DMS 273 treated with DMSO at 0.1 percent for 48 hours (cell line): ENCODE data around the gene SLC25A53.
"Not testable (repeated sequence)": the region's sequence is repeated elsewhere in the genome, so short reads cannot be mapped to it uniquely, and the experiment has no call there.

Source experiments
- DNase-seq: peaks from one replicate; lab custom pipeline; 2025; lab: John Stamatoyannopoulos, UW

SLC25A53 gene

DNA sequence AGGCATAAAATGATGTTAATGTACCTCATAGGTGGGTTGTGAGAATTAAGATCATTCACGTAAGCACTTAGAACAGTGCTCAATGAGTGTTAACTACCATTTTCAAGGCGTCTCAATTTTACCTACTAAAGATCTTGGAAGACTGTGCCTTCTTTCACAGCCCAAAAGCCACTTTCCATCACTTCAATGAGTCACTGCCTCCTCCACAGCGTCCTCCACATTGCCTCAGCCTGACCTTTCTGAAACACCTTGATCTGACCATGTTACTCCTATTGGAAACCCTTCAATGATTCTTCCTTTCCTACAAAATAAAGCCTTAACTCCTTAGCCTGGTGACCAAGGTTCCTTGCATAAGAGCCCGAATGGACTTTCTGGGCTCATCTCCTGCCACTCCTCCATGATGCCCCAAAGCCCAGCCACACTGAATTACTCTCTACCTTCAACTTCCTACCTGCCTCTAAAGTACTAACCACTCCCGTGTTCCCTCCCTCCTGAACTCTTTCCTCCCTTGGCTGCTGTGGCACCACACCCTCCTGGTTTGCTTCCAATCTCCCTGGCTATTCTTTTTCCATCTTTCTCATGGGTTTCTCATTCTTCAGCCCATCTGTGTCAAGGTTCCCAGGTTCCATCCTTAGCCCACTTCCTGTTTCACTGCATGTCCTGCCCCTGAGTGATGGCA is 22.1 kb downstream of the SLC25A53 start:
- DNase-seq: no peak

DNA sequence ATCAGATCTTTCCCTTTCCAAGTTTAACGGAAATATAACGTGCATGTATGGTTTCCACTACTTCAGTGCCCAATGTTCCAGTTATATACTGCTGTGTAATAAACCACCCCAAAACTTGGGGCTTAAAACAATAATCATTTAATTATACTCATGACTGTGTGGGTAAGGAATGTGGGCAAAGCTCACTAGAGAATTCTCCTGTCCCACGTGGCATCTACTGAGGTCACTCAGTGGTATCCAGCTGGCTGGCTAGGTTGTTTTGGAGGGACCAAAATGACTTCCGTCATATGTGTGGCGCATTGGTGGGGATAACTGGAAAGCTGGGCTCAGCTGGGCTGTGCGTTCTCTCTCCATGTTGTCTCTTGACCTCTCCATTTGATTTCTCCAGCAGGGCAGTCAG is 26.0 kb downstream of the SLC25A53 start:
- no peak for DNase-seq

DNA sequence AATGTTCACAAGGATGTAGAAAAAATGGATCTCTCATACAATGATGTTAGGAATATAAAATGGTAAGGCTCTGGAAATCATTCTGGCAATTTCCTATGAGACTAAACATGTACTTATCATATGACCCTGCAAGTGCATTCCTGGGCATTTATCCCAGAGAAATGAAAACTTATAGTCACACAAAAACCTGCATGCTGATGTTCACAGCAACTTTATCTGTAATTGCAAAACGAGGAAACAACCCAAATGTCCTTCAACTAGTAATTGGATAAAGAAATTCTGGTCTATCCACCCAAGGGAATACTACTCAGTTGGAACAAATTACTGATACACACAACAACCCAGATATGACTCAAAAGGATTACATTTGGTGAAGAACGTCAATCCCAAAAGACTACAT is 30.0 kb downstream of the SLC25A53 start:
- DNase-seq: no peak

DNA sequence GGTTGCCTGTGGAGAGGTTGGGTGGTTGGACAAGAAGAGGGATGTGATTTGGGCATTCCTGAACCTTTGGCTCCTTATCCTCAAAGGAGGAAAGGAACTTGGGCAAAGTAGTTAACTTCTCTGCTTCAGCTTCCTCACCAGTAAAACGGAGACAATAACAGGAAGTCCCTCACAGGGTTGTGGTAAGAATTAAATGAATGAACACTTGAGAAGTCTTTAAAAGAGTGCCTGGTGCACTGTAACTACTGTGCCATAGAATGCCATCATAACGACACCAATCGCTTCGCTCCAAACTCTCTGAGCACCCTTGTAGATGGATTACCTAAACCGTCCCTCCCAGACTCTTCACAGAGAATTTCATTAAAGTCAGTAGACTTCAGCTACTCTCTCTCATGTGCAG is 34.0 kb downstream of the SLC25A53 start:
- DNase-seq: no peak

DNA sequence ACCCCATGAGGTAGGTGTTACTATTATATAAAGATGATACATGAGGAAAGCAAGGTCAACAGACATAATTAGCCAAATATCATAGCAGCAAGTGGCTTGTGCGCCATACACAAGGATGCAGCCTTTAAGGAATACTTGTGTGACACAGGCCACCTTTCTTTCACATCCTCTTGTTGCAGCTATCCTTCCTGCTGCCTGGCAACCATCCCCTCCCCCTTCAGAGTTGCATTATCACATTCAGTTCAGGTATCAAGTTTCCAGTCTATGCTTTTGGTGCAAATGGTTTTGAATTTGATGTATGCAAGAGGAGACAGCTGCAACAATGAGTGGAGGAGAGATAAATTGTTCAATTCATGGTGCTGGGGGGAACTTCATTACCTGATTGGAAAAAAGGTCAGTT is 38.0 kb downstream of the SLC25A53 start:
- no peak for DNase-seq

DNA sequence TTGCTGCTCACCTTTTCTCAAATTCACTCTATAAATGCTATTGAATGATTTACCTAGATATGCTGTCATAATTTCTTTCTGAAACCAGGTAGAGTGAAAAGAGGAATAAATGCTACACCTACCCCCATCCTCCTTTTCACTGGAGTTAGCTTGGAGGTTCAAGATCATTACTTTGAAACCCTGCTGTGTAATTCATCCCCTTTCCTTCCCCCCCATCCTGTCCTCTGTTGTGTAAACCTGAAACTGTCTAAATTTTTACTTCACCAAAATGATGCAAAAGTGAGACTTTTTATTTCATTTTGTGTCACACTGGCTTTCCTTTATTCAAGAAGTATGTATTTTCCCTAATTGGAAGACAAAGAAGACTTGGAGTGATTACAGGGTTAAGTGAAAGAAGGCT is 39.0 kb downstream of the SLC25A53 start:
- DNase-seq: no peak

DNA sequence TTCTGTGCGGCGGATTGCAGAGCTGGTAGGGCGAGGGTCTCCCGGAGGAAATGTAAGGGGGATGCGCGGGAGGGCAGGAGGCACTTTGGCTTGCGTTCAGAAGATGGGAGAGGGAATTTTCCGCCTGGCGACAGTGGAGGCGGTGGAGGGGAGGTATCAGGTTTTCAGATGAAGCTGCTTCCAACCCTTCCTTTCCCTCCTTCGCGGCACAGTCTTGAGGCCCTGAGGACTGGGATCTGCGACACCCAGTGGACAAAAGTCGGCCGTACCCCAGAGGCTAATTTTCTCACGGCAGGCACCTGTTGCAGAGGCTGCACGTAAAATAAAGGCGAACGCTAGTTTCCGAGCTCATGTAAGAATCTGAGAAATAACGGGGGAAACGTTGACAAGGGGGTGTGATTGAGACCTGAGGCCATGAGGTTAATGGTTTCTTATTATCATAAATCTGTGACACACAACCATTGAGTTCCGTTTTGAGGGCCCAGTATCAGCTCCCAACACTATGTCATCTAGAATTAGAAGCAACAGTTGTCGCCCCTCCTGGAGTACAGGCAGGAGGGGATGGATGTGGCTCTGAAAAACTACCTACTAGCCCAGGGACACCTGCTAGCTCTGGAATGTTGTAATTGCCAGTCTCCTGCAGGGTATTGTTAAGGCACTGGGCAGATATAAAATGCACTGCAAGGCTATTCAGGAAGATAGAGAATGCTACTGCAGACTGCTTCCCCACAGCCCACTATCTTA is 43.4 kb downstream of the SLC25A53 start:
- DNase-seq: peak; percentile 18

DNA sequence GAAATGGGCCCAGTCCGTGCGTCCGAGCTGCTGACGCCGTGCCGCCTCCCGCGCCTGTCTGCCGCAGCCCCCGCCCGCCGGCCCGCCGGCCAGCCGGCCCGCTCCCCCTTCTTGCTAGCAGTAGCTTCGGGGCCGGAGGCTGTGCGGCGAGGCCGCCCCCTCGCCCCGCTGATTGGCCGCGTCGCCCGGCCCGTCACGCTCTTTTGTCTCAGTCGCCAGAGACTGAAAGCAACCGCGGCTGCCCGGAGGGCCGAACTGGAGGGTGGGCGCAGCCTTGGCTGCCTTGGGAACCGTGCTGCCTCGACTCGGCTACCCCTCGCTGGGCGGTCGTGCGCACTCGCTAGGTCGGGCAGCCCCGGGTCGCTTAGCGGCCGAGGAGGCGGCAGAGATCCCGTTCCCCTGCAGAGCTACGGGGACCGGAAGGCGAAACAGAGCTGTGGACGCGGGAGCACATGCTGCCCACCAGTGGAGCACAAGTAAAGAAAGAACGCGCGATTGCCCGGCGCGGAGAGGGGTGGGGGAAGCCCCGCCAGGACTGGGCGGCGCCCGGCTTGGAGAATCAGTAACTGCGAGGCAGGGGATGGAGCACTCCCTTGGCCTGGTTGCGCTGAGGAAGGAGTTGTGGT is 44.4 kb downstream of the SLC25A53 start, which contains the start of gene ZCCHC18:
TSS of gene ZCCHC18 (plus strand) at position 198 of the 626 bp plus-strand sequence. CDS start 1,589 bp downstream, outside the sequence.
- DNase-seq: no peak

DNA sequence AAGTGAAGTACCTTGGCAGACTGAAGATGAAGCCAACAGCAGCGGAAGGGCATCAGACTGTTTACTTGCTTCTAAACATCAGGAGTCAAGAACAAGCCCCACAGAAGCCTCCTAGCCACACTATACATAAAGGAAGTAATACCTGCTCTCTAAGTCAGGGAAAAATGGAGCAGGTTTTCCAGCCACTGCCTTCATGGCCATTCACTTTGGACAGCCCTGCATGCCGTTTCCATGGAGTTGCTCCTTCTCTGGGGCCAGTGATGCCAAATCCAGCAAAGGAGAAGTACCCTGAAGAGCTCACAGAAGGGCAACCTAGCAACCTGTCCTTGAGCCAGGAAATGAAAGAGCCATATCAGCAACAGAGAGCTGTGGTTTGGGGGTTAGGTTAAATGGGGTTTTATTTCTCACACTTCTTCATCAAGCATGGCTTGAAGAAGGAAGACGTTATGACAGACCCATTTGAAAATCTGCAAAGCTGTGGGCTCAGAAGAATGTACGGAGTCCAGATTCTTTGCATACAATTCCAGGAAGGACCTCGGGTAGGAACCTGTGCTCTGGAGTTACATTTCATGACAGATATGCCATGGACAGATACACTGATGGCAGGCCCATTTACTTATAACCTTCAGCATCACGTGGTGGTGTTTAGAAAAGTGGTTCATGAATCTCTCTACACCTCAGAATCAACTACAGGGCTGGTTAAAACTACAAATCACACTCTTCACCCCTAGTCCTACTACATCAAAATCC is 46.1 kb downstream of the SLC25A53 start:
- DNase-seq: not testable (repeated sequence)

DNA sequence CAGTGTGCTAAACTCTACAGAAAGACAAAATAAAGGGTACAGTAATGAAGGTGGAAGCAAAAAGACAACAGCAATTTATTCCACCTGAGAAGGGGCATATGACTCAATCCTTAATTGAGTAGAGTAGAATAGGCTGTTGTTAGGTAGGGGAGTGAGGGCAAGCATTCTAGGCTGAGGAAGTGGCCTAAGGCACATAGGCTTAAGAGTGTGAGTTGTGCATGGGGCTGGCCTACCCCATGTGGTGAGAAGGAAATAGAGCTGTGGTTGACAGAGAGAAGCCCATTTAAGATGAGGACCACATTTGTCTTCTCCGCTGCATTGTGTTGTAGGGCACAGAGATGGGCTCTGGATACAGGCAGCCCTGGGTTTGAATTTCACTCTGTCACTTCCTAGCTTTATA is 47.9 kb downstream of the SLC25A53 start:
- no peak for DNase-seq

DNA sequence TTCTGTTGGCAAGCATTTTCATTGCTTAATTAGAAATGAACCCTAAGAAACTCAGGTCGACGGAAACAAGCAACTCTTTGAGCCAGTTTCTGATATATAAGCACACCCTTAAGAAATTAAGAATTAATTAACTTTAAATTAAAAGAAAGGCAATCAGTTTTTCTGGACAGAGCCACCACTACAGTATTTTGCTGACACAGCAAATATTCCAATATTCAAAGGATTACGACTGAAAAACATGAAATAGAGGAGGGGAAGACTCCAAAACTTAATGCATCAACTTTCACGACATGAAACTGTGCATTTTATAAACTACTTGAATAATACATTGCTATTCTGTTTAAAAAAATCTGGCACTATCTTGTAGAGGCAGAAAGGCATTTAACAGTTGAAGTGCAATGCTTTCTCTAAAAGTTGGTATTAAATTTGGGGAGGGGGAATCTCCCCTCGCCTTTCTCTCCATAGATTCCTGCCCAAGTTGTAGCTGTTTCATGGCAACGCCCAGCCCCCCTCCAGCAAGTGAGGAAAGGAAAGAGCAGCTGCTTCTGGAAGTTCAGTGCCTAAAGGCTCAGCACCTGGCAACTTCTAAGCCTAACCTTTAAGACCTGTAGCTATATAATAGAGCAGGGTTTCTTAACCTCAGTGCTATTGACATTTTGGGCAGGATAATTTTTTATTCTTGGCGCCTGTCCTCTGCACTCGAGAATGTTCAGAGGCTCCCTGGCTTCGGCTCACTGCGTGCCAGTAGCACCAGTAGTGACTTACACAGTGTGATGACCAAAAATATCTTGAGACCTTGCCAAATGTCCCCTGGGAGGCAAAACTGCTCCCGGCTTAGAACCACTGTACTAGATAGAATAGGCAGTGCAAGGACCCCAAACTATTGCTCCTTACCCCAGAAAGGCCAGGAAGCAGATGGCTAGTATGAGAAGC is 51.2 kb downstream of the SLC25A53 start:
- DNase-seq: no peak

DNA sequence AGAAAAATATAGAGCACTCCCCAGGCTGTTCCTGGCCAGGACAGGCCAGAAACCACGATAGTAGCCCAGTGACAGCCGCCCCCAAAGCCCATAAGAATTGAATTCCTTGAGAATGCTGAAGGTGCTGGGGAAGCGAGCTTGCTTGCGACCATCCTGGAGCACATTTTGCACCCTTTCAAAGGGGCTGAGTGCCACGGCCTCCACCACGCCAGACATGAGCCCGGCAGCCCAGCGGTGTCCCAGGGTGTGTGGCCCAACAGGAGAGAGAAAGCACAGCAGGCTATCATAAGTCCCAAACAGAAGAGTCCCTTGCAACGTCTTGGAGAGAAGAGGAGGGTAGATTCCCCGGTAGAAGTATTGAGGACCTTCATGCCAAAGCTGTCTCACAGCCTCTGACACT is 52.1 kb downstream of the SLC25A53 start:
- no peak for DNase-seq

DNA sequence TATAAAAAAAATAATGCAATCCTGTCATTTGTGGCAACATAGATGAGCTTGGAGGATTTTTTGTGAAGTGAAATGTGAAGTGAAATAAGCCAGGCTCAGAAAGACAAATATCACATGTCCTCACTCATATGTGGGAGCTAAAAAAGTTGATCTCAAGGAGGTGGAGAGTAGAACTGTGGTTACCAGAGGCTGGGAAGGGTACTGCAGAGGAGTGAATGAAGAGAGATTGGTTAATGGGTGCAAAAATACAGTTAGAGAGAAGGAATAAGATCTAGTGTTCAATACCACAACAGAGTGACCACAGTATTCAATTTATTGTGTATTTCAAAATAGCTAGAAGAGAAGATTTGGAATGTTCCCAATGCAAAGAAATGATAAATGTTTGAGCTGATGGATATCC is 57.9 kb downstream of the SLC25A53 start:
- no peak for DNase-seq

DNA sequence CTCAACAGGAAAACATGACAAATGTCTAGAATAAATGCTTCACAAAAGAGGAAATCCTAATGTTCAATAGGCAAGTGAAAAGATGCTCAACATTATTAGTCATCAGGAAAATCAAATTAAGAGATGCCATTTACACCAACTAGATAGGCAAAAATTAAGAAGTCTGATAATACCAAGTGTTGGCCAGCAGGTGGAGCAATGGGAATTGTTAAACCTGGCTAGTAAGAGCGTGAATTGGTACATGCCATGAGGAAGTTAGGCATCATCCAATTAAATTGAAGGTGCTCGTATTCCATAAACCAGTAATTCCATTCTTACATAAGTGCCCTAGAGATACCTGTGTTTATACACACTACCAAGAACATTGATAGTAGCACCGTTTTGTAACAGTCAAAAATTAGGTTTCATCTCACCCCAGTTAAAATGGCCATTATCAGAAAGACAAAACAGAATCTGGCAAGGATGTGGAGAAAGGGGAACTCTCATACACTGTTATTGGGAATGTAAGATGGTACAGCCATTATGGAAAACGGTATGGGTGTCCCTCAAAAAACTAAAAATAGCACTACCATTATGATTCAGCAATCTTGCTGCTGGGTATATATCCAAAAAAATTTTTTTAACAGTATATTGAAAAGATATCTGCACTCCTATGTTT is 58.5 kb downstream of the SLC25A53 start:
- peak; percentile 74 for DNase-seq

DNA sequence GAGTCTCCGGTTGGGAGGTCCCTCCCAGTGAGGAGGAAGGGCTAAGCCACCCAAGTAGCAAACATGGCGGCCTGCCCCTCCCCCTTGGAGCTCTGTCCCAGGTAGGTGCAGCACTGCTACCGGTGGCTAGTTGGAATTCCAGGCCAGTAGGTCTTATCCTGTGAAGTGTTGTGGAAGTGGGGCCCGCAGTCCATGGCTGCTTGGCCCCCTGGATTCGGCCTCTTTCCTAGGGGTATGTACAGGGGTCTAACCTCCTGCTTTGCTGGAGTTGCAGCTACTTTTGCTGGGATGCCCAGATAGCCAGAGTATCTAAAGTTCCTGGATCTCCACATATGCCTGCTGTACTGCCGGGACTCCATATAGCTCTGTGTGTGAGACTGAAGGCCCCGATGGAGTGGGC is 70.9 kb downstream of the SLC25A53 start:
- no peak for DNase-seq

DNA sequence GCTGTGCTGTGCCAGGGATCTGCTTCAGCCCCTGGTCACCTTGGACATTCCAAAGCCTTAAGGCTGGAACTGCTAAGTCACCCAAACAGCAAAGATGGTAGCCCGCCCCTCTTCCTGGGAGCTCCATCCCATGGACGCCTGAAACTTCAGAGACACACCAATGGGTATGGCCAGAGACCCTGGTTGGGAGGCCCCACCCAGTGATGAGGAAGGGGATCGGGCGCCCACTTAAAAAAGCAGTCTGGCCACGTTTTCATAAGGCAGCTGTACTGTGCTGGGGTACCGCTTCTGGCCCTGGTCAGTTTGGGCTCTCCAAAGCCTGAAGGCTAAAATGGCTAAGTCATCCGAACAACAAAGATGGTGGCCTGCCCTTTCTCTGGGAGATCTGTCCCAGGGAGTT is 71.3 kb downstream of the SLC25A53 start:
- no peak for DNase-seq

DNA sequence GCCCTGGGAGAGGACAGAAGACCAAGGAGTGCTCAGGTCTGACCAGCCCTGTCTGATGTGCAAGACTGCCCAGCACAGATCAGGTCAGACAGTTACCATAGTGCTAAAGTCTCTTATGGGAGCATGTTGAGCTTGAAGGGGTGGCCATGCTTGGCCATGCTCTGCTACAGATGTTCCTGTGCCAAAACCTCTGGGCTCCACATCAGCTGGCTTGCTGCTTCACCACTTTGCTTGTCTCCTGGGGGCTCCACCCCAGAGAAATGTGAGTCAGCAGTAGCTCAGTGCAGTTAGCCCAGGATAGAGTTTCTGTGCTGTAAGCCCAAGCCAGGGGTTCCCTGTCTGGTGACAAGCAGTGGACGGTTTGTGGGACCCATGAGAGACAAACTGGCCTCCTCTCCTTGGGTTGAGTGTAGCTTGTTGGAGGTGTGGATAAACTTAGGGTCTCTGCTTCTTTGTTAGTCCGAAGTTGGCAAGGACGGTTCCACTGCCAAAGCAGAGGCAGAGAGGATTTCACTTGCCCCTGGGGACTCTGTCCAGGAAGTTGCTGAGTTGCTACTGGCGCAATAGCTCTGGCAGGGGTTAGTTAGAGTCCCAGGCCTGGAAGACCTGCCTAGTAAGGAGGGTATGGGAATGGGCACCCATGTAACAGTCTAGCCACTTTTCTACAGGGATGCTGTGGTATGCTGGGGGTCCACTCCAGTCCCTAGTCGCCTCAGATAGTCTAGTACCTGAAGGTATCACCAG is 72.1 kb downstream of the SLC25A53 start:
- no peak for DNase-seq

DNA sequence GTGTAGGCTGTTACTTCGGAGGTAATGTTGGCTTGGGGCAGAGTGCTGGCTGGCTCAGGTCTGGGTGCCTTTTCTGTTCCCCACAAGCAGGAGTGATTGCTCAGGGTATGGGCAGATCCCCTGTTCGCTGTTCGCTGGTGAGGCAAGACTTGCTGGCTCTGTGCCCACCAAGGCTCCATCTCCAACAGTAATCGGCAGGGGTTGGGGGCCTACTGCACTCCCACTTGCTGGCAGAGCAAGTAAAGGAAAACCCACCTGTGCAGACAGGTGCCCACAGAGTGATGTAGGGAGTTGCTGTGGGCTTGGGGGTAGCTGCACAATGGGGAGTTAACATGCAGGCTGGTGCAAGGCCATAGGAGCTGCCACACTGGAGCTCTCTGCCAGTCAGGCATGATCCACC is 72.7 kb downstream of the SLC25A53 start:
- DNase-seq: no peak

DNA sequence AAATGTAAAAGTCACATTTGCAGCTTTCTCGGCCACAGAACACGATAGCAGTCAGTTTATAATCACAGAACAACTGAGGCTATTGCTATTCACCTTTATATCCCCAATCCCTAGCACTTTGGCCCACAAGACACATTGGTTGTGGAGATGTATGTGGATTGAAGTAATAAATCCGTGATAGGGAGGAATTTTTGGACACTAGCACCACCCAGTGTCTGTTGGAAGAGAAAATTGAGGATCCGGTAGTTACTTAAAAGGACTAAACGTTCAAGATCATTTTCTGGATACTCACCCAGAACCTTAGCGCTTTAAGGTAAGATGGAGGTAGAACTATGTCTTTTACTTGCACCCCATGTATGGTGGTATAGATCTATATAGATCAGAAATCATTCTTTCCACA is 79.0 kb downstream of the SLC25A53 start:
- not testable (repeated sequence) for DNase-seq
